ENCODE measurements around the gene UXS1. TPM values are rescaled to one million over a fixed set of nuclear protein-coding genes. Genes with fewer than 3 reads are reported as not detected.

UXS1 gene
- polyA plus RNA-seq, 1 of the 3 experiments (the other 2 are of a cell fraction), result 55.9 TPM

DNA sequence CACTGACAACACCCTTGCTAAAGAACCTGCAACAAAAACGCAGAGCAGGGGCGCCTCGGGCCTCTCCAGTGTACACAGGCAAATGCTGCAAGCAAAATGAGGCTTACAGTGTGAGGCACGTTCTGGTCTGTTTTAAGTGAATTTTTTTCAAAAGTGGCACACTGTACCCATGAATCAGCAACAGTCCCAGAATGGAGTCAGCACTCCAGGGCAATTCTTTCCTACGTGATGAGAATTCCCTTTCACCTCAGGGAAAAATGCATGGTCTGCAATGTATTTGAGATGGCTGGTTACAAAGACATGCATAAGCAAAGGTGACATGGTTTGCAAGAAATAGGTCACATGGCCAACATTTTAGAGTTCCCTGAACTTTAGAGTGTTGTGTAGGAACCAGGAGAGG, 94.4 kb downstream of the UXS1 start:
- Histone ChIP-seq H3K9ac (no peak overlapping the region), H3K4me3 (ENCODE audit: low read depth in 2 of 2, low read length in 1 of 2) (no peak overlapping the region), H3K79me2 (ENCODE audit: insufficient read depth) (no peaks in the 10 kb centered on the region), H3K36me3 (replicated peaks in 1 of 2; ENCODE audit: control insufficient read depth in 1 of 2, insufficient read depth in 2 of 2, low read length in 1 of 2) (peaks cover 0 to 18% of the 10 kb centered on the region in 2 experiments), H3K4me2 (no peak overlapping the region), H3K9me2 (no peaks in the 10 kb centered on the region), H3K9me3 (no peaks in the 10 kb centered on the region), H4K20me1 (ENCODE audit: insufficient read depth) (no peaks in the 10 kb centered on the region), H3K4me1 (ENCODE audit: control insufficient read depth in 1 of 2, insufficient read depth in 2 of 2, low read depth in 1 of 2, low read length in 1 of 2) (no peaks in the 10 kb centered on the region; a peak in 1 of 4 replicates), H3F3A (replicated peaks; ENCODE audit: insufficient read depth) (no peaks in the 10 kb centered on the region), H2AFZ (ENCODE audit: low read depth) (no peak overlapping the region), H3K27ac (ENCODE audit: low read depth in 2 of 2, low read length in 1 of 2) (no peak overlapping the region), H3K27me3 (ENCODE audit: insufficient read depth) (no peaks in the 10 kb centered on the region)
- ChIA-PET CTCF (interaction anchor here (1.0 to 1.7 kb wide), 3 partner anchors 443 to 483 kb away, joined by 3 to 5 read pairs (median 4); no protein-coding TSS in a partner anchor), POLR2A (no interaction called here)
- TF ChIP-seq, protein P1, sequence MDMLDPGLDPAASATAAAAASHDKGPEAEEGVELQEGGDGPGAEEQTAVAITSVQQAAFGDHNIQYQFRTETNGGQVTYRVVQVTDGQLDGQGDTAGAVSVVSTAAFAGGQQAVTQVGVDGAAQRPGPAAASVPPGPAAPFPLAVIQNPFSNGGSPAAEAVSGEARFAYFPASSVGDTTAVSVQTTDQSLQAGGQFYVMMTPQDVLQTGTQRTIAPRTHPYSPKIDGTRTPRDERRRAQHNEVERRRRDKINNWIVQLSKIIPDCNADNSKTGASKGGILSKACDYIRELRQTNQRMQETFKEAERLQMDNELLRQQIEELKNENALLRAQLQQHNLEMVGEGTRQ (IDR thresholded peaks at IDR 0.05; ENCODE audit: borderline replicate concordance, low read depth, low read length), result no peak
- TF ChIP-seq NRF1 (IDR thresholded peaks at IDR 0.05; ENCODE audit: low read depth, low read length) (no peak), ELF1 (IDR thresholded peaks at IDR 0.05) (no peak), EP300 (IDR thresholded peaks at IDR 0.05; ENCODE audit: borderline replicate concordance in 1 of 2, low read depth in 1 of 2, low read length in 1 of 2) (no peak), FOXJ3 (CRISPR knock-in tag; IDR thresholded peaks at IDR 0.05) (no peak), MXI1 (IDR thresholded peaks at IDR 0.05; ENCODE audit: low read depth, low read length) (no peak), POLR2AphosphoS5 (IDR thresholded peaks at IDR 0.05; ENCODE audit: low read depth, low read length) (no peak), JUND (IDR thresholded peaks at IDR 0.05) (no peak)
- 95% methylated on average over 5 of the region's 5 CpGs for WGBS (ENCODE audit: low lambda C conversion rate)
- DNase-seq, result no peak

DNA sequence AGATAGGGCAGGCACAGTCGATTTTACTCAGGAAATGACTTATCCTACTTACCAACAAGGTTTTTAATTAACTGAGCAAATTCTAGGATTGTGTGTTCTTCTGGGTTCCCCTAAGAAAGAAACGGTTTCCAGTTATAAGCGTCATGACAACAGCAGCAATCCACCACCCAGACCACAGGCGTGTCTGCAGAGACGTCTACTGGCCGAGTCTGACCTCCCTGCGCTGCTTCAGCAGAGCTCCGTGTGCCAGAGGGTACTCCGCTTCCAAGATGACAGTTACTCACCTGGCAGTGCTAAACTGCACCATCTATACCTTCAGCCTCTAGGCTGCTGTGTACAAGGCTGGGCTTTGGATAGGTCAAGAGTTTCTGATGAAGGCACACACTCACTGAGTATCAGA, 95.4 kb downstream of the UXS1 start:
- no peak overlapping the region for H3K27ac ChIP-seq (ENCODE audit: low read depth in 2 of 2, low read length in 1 of 2)
- no peaks in the 10 kb centered on the region for H3K9me2 ChIP-seq
- no peak overlapping the region for H3K4me3 ChIP-seq (ENCODE audit: low read depth in 2 of 2, low read length in 1 of 2)
- no peak overlapping the region for H2AFZ ChIP-seq (ENCODE audit: low read depth)
- ChIA-PET CTCF (interaction anchor here (0.7 to 1.7 kb wide), 7 partner anchors 9 to 522 kb away, joined by 3 to 7 read pairs (median 3); no protein-coding TSS in a partner anchor), POLR2A (no interaction called here)
- TF ChIP-seq TAF1 (IDR thresholded peaks at IDR 0.05; ENCODE audit: borderline replicate concordance, low read depth, low read length) (no peak), RFX5 (IDR thresholded peaks at IDR 0.05; ENCODE audit: low read length) (no peak)
- TF ChIP-seq, protein P2, sequence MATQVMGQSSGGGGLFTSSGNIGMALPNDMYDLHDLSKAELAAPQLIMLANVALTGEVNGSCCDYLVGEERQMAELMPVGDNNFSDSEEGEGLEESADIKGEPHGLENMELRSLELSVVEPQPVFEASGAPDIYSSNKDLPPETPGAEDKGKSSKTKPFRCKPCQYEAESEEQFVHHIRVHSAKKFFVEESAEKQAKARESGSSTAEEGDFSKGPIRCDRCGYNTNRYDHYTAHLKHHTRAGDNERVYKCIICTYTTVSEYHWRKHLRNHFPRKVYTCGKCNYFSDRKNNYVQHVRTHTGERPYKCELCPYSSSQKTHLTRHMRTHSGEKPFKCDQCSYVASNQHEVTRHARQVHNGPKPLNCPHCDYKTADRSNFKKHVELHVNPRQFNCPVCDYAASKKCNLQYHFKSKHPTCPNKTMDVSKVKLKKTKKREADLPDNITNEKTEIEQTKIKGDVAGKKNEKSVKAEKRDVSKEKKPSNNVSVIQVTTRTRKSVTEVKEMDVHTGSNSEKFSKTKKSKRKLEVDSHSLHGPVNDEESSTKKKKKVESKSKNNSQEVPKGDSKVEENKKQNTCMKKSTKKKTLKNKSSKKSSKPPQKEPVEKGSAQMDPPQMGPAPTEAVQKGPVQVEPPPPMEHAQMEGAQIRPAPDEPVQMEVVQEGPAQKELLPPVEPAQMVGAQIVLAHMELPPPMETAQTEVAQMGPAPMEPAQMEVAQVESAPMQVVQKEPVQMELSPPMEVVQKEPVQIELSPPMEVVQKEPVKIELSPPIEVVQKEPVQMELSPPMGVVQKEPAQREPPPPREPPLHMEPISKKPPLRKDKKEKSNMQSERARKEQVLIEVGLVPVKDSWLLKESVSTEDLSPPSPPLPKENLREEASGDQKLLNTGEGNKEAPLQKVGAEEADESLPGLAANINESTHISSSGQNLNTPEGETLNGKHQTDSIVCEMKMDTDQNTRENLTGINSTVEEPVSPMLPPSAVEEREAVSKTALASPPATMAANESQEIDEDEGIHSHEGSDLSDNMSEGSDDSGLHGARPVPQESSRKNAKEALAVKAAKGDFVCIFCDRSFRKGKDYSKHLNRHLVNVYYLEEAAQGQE (IDR thresholded peaks at IDR 0.05; ENCODE audit: low read depth, low read length), result no peak
- no peaks in the 10 kb centered on the region for H3F3A ChIP-seq (replicated peaks; ENCODE audit: insufficient read depth)
- H3K4me2 ChIP-seq, result no peak overlapping the region
- H3K79me2 ChIP-seq (ENCODE audit: insufficient read depth), result no peaks in the 10 kb centered on the region
- no peaks in the 10 kb centered on the region for H4K20me1 ChIP-seq (ENCODE audit: insufficient read depth)
- H3K27me3 ChIP-seq (ENCODE audit: insufficient read depth), result no peaks in the 10 kb centered on the region
- no peak for DNase-seq
- no peak overlapping the region for H3K9ac ChIP-seq
- peaks cover 0 to 21% of the 10 kb centered on the region in 2 experiments for H3K36me3 ChIP-seq (replicated peaks in 1 of 2; ENCODE audit: control insufficient read depth in 1 of 2, insufficient read depth in 2 of 2, low read length in 1 of 2)
- H3K9me3 ChIP-seq, result no peaks in the 10 kb centered on the region
- no peaks in the 10 kb centered on the region; a peak in 1 of 4 replicates for H3K4me1 ChIP-seq (ENCODE audit: control insufficient read depth in 1 of 2, insufficient read depth in 2 of 2, low read depth in 1 of 2, low read length in 1 of 2)
- WGBS (ENCODE audit: low lambda C conversion rate), result 82% methylated on average over 9 of the region's 9 CpGs
